PFSK-1 (cell line): ENCODE results near the gene SPTBN4.

Source experiments
- POLR2AphosphoS5 ChIP-seq: IDR thresholded peaks from 2 replicates; pipeline ENCODE4 v1.6.1; 2012; ENCODE audit warnings: low read depth, mild to moderate bottlenecking, control low read depth, low read length, moderate library complexity
- TAF1 ChIP-seq: IDR thresholded peaks from 2 replicates; pipeline ENCODE4 v1.6.1; 2012; ENCODE audit warnings: low read length, control low read depth, borderline replicate concordance; ENCODE audit not compliant: insufficient read depth
- TF ChIP-seq, protein P1 (sequence below), 2 experiments: IDR thresholded peaks; 2 replicates each; pipeline versions ENCODE4 v1.6.1 to v1.8.0; 2011 to 2012; ENCODE audit warnings: low read depth in 2 of 2, low read length in 2 of 2, control low read depth in 1 of 2, inconsistent platforms in 1 of 2, mild to moderate bottlenecking in 1 of 2, moderate library complexity in 1 of 2; ENCODE audit not compliant: insufficient read depth in 1 of 2

GRCh38 chr19:40419780-40420179 lies 47.0 kb upstream of the SPTBN4 start:
- TF ChIP-seq, protein P1, sequence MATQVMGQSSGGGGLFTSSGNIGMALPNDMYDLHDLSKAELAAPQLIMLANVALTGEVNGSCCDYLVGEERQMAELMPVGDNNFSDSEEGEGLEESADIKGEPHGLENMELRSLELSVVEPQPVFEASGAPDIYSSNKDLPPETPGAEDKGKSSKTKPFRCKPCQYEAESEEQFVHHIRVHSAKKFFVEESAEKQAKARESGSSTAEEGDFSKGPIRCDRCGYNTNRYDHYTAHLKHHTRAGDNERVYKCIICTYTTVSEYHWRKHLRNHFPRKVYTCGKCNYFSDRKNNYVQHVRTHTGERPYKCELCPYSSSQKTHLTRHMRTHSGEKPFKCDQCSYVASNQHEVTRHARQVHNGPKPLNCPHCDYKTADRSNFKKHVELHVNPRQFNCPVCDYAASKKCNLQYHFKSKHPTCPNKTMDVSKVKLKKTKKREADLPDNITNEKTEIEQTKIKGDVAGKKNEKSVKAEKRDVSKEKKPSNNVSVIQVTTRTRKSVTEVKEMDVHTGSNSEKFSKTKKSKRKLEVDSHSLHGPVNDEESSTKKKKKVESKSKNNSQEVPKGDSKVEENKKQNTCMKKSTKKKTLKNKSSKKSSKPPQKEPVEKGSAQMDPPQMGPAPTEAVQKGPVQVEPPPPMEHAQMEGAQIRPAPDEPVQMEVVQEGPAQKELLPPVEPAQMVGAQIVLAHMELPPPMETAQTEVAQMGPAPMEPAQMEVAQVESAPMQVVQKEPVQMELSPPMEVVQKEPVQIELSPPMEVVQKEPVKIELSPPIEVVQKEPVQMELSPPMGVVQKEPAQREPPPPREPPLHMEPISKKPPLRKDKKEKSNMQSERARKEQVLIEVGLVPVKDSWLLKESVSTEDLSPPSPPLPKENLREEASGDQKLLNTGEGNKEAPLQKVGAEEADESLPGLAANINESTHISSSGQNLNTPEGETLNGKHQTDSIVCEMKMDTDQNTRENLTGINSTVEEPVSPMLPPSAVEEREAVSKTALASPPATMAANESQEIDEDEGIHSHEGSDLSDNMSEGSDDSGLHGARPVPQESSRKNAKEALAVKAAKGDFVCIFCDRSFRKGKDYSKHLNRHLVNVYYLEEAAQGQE (IDR thresholded peaks at IDR 0.05; ENCODE audit: insufficient read depth in 1 of 2, low read depth in 2 of 2, low read length in 2 of 2): no peak
- TF ChIP-seq POLR2AphosphoS5: no peak
- no peak for TF ChIP-seq TAF1
